GM21737 (cell line): Measurements from ENCODE around the gene GLRA1.

Source experiments
- ATAC-seq: cut with Tn5 transposase; IDR thresholded peaks from one replicate; pipeline ENCODE4 v1.9.1; 2021; ENCODE audit warnings: mild to moderate bottlenecking, moderate library complexity; ENCODE audit not compliant: unreplicated experiment

GLRA1 gene

GRCh38 chr5:151779531-151780125 is 145.0 kb downstream of the GLRA1 start:
- peak; percentile 56 for ATAC-seq

GRCh38 chr5:151775025-151775606 is 149.5 kb downstream of the GLRA1 start:
- ATAC-seq = no peak

- no peak for ATAC-seq
Measured at GRCh38 chr5:151773951-151774350, 150.7 kb downstream of the GLRA1 start.

GRCh38 chr5:151772846-151773561 is 151.6 kb downstream of the GLRA1 start:
- ATAC-seq = no peak
